Suppressor macrophage treated with lipopolysaccharide for 4 hours (primary cell): ENCODE measurements around the gene C5AR1.
"Not testable (repeated sequence)": the region's sequence is repeated elsewhere in the genome, so short reads cannot be mapped to it uniquely, and the experiment has no call there.

ENCODE experiments used
- DNase-seq: peaks from one replicate; pipeline ENCODE4 v3.0.0-alpha.2; 2020

Gene C5AR1

GRCh38 chr19:47309608-47310007 is at the start of gene C5AR1:
C5AR1 (plus strand) TSS chr19:47309861; CDS start chr19:47309896, 35 bp downstream.
- peak; percentile 86 for DNase-seq

- DNase-seq: no peak
Observed at GRCh38 chr19:47260476-47260875, 49.2 kb upstream of the C5AR1 start.

GRCh38 chr19:47261946-47262793 is 47.5 kb upstream of the C5AR1 start:
- DNase-seq: not testable (repeated sequence)

GRCh38 chr19:47264629-47265028 is 45.0 kb upstream of the C5AR1 start:
- no peak for DNase-seq

- DNase-seq: no peak
Observed at GRCh38 chr19:47266401-47266941, 43.2 kb upstream of the C5AR1 start.

GRCh38 chr19:47267350-47267759 is 42.3 kb upstream of the C5AR1 start:
- DNase-seq: no peak

GRCh38 chr19:47268028-47268427 is 41.6 kb upstream of the C5AR1 start:
- DNase-seq: no peak

- no peak for DNase-seq
Observed at GRCh38 chr19:47269596-47269995, 40.1 kb upstream of the C5AR1 start.

- no peak for DNase-seq
Observed at GRCh38 chr19:47270408-47270807, 39.3 kb upstream of the C5AR1 start.

GRCh38 chr19:47271949-47272348 is 37.7 kb upstream of the C5AR1 start:
- DNase-seq: no peak

GRCh38 chr19:47272448-47273312 is 37.0 kb upstream of the C5AR1 start:
- no peak for DNase-seq

GRCh38 chr19:47273313-47274070 is 36.2 kb upstream of the C5AR1 start:
- DNase-seq: peak; percentile 94

- peak; percentile 98 for DNase-seq
Observed at GRCh38 chr19:47274071-47274890, 35.4 kb upstream of the C5AR1 start, which contains the start of gene INAFM1. INAFM1 (plus strand) TSS chr19:47274885; CDS start chr19:47274920, 35 bp downstream.

GRCh38 chr19:47274891-47275761 is 34.5 kb upstream of the C5AR1 start:
- DNase-seq: no peak

- DNase-seq: no peak
Observed at GRCh38 chr19:47275791-47276461, 33.7 kb upstream of the C5AR1 start.

GRCh38 chr19:47276513-47276912 is 33.1 kb upstream of the C5AR1 start:
- not testable (repeated sequence) for DNase-seq

- DNase-seq: peak; percentile 54
Observed at GRCh38 chr19:47280183-47280797, 29.4 kb upstream of the C5AR1 start.

GRCh38 chr19:47283405-47284059 is 26.1 kb upstream of the C5AR1 start:
- no peak for DNase-seq

- peak; percentile 77 for DNase-seq
Observed at GRCh38 chr19:47284324-47284899, 25.2 kb upstream of the C5AR1 start.
